ENCODE results near the gene GRPEL2. TPM values are rescaled to one million over a fixed set of nuclear protein-coding genes. Genes with fewer than 3 reads are reported as not detected.

GRPEL2 gene
- total and polyA plus RNA-seq, 2 donors (not counting 3 experiments of a cell fraction or from before 2014, with no cell fraction given), result 7.6 to 32.5 TPM

DNA sequence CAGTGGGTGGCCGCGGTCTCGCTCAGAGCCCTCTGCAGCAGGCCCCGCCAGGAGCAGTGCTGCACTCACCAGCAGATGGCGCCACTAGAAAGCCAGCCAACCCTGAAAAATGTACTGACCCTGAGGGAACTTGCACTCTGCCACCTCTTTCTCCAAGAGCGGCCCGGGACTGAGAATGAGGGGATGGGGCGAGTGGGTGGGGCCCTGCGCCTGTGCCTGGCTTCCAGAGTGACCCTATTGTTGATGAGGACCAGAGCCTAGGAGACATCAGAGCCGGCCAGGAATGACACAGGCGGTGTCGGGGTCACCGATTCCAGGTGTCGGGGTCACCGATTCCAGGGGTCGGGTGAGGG is 36.7 kb downstream of the GRPEL2 start:
- TF ChIP-seq POLR2A (IDR thresholded peaks at IDR 0.05; ENCODE audit: low read depth, low read length) (no peak), POLR2AphosphoS5 (IDR thresholded peaks at IDR 0.05; ENCODE audit: insufficient read depth, low read depth, low read length) (no peak)
- TF ChIP-seq, protein P1, sequence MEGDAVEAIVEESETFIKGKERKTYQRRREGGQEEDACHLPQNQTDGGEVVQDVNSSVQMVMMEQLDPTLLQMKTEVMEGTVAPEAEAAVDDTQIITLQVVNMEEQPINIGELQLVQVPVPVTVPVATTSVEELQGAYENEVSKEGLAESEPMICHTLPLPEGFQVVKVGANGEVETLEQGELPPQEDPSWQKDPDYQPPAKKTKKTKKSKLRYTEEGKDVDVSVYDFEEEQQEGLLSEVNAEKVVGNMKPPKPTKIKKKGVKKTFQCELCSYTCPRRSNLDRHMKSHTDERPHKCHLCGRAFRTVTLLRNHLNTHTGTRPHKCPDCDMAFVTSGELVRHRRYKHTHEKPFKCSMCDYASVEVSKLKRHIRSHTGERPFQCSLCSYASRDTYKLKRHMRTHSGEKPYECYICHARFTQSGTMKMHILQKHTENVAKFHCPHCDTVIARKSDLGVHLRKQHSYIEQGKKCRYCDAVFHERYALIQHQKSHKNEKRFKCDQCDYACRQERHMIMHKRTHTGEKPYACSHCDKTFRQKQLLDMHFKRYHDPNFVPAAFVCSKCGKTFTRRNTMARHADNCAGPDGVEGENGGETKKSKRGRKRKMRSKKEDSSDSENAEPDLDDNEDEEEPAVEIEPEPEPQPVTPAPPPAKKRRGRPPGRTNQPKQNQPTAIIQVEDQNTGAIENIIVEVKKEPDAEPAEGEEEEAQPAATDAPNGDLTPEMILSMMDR (IDR thresholded peaks at IDR 0.05; ENCODE audit: extremely low read depth in 1 of 2, insufficient read depth in 1 of 2, low read depth in 1 of 2, low read length in 2 of 2), result peak; percentile 86 to 97

DNA sequence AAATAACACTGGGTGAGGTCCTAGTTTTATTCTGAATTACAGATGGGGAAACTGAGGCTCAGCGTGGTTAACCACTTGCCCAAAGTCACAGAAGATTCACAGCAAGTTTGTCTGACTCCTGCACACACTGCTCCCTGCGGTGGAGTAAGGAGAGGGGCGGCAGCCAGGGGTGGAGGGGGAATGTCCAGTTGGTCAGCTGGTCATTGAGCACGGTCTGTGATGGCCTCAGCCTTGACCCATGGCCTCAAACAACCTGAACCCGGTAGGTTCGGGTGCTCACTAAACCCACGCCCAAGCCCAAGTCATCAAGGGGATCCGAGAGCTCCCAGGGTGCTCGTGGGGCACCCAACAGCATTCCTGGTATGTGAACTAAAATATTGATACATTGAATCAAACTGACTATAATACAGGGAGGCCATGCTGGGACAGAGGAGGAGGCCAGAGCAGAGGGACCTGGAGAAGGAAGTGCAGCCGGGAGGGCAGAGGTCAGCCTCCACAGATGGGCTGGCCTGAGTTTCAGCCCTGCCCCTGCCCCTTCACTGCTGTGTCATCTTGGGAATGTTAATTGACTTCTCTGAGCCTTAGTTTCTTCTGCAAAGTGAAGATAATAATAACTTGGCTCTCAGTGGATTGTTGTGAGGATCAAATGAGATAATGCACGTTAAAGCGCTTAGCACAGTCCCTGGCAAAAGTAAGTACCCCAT is 37.4 kb downstream of the GRPEL2 start:
- Histone ChIP-seq H4K20me1 (replicated peaks; ENCODE audit: control insufficient read depth, extremely low read depth, insufficient read depth, low read length) (no peaks in the 10 kb centered on the region), H3K4me2 (ENCODE audit: insufficient read depth, low read length) (no peak overlapping the region), H3K9ac (replicated peaks; ENCODE audit: extremely low read depth, insufficient read depth, low read length) (no peak overlapping the region), H3K9me3 (replicated peaks; ENCODE audit: control insufficient read depth, insufficient read depth, low read length) (no peaks in the 10 kb centered on the region), H3K4me1 (ENCODE audit: control insufficient read depth, extremely low read depth, insufficient read depth, low read length) (no peaks in the 10 kb centered on the region), H3K4me3 (replicated peaks in 1 of 3; ENCODE audit: insufficient read depth in 1 of 3, low read depth in 1 of 3, low read length in 3 of 3) (no peak overlapping the region), H3K9me1 (replicated peaks; ENCODE audit: control insufficient read depth, extremely low read depth, insufficient read depth, low read length) (no peaks in the 10 kb centered on the region), H3K27ac (ENCODE audit: insufficient read depth, low read depth, low read length) (no peak overlapping the region), H3K79me2 (ENCODE audit: control insufficient read depth, insufficient read depth, low read length) (no peaks in the 10 kb centered on the region), H3K36me3 (ENCODE audit: control insufficient read depth in 2 of 2, extremely low read depth in 1 of 2, insufficient read depth in 2 of 2, low read length in 2 of 2) (no peaks in the 10 kb centered on the region), H2AFZ (ENCODE audit: low read depth, low read length) (no peak overlapping the region), H3K27me3 (ENCODE audit: control insufficient read depth in 2 of 2, insufficient read depth in 2 of 2, low read length in 2 of 2) (no peaks in the 10 kb centered on the region)
- ChIA-PET CTCF (interaction anchor here (0.6 to 4.5 kb wide), 24 partner anchors 10 to 441 kb away, joined by 3 to 79 read pairs (median 4); partner anchors contain the start of gene CSNK1A1), POLR2A (no interaction called here)
- intact Hi-C loops (cut with micrococcal nuclease), result loop anchor here (1.0 kb wide), 3 partner anchors 49 to 236 kb away; no protein-coding TSS in a partner anchor
- no peak for FAIRE-seq
- no TSS peak for BruUV-seq (replicated peaks)
- TF ChIP-seq, protein P2, sequence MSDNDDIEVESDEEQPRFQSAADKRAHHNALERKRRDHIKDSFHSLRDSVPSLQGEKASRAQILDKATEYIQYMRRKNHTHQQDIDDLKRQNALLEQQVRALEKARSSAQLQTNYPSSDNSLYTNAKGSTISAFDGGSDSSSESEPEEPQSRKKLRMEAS (IDR thresholded peaks at IDR 0.05; ENCODE audit: insufficient read depth, insufficient read length), result no peak
- TF ChIP-seq, protein P1 (IDR thresholded peaks at IDR 0.05; ENCODE audit: extremely low read depth in 1 of 2, insufficient read depth in 1 of 2, low read depth in 1 of 2, low read length in 2 of 2), result no peak
- no peak for TF ChIP-seq JUN (IDR thresholded peaks at IDR 0.05; ENCODE audit: borderline replicate concordance, insufficient read depth, insufficient read length, low read depth)
- no peak for TF ChIP-seq FOS (IDR thresholded peaks at IDR 0.05; ENCODE audit: borderline replicate concordance, insufficient read depth, low read length)
- no peak for TF ChIP-seq MYC (IDR thresholded peaks at IDR 0.05; ENCODE audit: low read depth, low read length)
- TF ChIP-seq GATA2 (IDR thresholded peaks at IDR 0.05; ENCODE audit: insufficient read depth, insufficient read length, low read depth, low read length), result no peak
- no peak for TF ChIP-seq POLR2AphosphoS5 (IDR thresholded peaks at IDR 0.05; ENCODE audit: insufficient read depth, low read depth, low read length)
- TF ChIP-seq POLR2A (IDR thresholded peaks at IDR 0.05; ENCODE audit: low read depth, low read length), result no peak
- TF ChIP-seq EZH2 (IDR thresholded peaks at IDR 0.05; ENCODE audit: borderline replicate concordance, low read depth, low read length, severe bottlenecking), result no peak
- dilution Hi-C loops (cut with MboI; ENCODE audit: extremely low pct_ligation_motif_present, low sequenced_read_pairs), result no loop called here
- DNase-seq (ENCODE audit: low read depth, low spot score), result no peak

More for the DNA sequence above, 36.7 kb downstream of the GRPEL2 start:
- H3K4me1 ChIP-seq (ENCODE audit: control insufficient read depth, extremely low read depth, insufficient read depth, low read length), result no peaks in the 10 kb centered on the region
- peak; percentile 88 for FAIRE-seq
- BruUV-seq (replicated peaks), result no TSS peak
- ChIA-PET CTCF (interaction anchor here (0.6 to 4.5 kb wide), 25 partner anchors 9 to 441 kb away, joined by 3 to 79 read pairs (median 5); no protein-coding TSS in a partner anchor), POLR2A (no interaction called here)
- no peak overlapping the region for H3K4me2 ChIP-seq (ENCODE audit: insufficient read depth, low read length)
- H2AFZ ChIP-seq (ENCODE audit: low read depth, low read length), result no peak overlapping the region
- no peak overlapping the region for H3K27ac ChIP-seq (ENCODE audit: insufficient read depth, low read depth, low read length)
- no peak overlapping the region for H3K4me3 ChIP-seq (replicated peaks in 1 of 3; ENCODE audit: insufficient read depth in 1 of 3, low read depth in 1 of 3, low read length in 3 of 3)
- H3K9ac ChIP-seq (replicated peaks; ENCODE audit: extremely low read depth, insufficient read depth, low read length), result no peak overlapping the region
- H3K27me3 ChIP-seq (ENCODE audit: control insufficient read depth in 2 of 2, insufficient read depth in 2 of 2, low read length in 2 of 2), result no peaks in the 10 kb centered on the region
- intact Hi-C loops (cut with micrococcal nuclease), result loop anchor here (1.0 kb wide), 3 partner anchors 49 to 236 kb away; no protein-coding TSS in a partner anchor
- DNase-seq (ENCODE audit: low read depth, low spot score), result peak; percentile 60
- no peaks in the 10 kb centered on the region for H3K79me2 ChIP-seq (ENCODE audit: control insufficient read depth, insufficient read depth, low read length)
- dilution Hi-C loops (cut with MboI; ENCODE audit: extremely low pct_ligation_motif_present, low sequenced_read_pairs), result no loop called here
- no peaks in the 10 kb centered on the region for H4K20me1 ChIP-seq (replicated peaks; ENCODE audit: control insufficient read depth, extremely low read depth, insufficient read depth, low read length)
- H3K9me3 ChIP-seq (replicated peaks; ENCODE audit: control insufficient read depth, insufficient read depth, low read length), result no peaks in the 10 kb centered on the region
- no peaks in the 10 kb centered on the region for H3K36me3 ChIP-seq (ENCODE audit: control insufficient read depth in 2 of 2, extremely low read depth in 1 of 2, insufficient read depth in 2 of 2, low read length in 2 of 2)
- H3K9me1 ChIP-seq (replicated peaks; ENCODE audit: control insufficient read depth, extremely low read depth, insufficient read depth, low read length), result no peaks in the 10 kb centered on the region
